HFF-Myc (cell line): Measurements from ENCODE around the gene PLSCR1.
A peak's percentile ranks its signal among the peaks of the same experiment; 100 is the strongest.

ENCODE experiments used
- DNase-seq: peaks from one replicate; pipeline ENCODE4 v3.0.0-alpha.2; 2011; ENCODE audit warnings: low read depth; ENCODE audit errors: extremely low read depth
- H3K4me3 ChIP-seq: replicated peaks from 2 replicates; pipeline ENCODE4 v1.5.1; 2011; ENCODE audit warnings: low read depth, mild to moderate bottlenecking, control low read depth, low read length
- TF ChIP-seq, protein P1 (sequence below): IDR thresholded peaks from 2 replicates; pipeline ENCODE4 v1.5.1; 2012; ENCODE audit warnings: mild to moderate bottlenecking, low read depth, low read length, control low read depth; ENCODE audit errors: missing control alignments

The PLSCR1 gene, protein sequence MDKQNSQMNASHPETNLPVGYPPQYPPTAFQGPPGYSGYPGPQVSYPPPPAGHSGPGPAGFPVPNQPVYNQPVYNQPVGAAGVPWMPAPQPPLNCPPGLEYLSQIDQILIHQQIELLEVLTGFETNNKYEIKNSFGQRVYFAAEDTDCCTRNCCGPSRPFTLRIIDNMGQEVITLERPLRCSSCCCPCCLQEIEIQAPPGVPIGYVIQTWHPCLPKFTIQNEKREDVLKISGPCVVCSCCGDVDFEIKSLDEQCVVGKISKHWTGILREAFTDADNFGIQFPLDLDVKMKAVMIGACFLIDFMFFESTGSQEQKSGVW

DNA sequence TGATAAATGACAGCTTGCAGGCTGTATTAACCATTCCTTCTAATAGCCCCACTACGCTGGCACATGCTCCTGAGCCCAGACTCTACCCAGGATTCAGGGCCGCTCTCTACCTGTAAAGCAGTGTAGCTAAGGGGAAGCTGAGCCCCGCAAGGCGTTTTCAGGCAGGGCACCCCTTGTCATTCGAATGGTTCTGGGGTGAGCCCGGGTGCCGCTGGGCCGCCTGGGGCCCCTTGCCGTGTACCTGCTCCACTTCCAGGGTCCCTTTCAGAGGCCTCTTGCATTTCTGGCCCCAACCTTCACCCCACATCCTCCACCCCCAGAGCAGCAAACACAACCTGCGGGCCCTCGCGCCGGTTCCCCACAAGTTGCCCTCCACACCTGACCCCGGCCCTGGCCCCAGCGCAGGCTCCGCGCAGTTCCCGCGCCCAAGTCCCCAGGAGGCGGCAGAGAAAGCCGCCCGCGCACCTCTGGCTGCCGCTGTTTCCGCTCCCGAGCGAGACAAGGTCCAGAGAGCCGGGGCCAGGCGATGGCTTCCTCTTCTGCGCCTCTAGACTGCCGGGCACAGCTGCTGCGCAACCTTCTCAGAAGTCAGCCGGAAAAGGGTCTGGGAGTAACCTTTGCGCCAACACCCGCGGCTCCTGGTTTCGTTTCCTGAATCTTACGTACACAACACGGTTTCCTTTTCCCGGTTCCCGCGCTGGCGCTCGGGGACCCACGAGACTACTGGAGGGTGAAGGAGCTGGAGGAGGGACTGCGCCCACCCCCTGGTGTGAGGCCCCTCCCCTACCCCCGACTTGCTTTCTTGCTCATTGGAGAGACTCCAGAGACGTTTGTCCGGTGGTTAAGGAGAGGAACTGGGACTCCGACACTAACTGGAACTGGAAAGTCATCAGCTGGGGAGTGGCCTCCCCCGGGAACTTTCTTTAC lies at the start of gene PLSCR1:
PLSCR1 (minus strand) TSS at position 606 of the 927 bp plus-strand sequence. CDS start 8,055 bp downstream, outside the sequence.
- H3K4me3 ChIP-seq: peak within 1 kb of the TSS; percentile 83
- TF ChIP-seq, protein P1, sequence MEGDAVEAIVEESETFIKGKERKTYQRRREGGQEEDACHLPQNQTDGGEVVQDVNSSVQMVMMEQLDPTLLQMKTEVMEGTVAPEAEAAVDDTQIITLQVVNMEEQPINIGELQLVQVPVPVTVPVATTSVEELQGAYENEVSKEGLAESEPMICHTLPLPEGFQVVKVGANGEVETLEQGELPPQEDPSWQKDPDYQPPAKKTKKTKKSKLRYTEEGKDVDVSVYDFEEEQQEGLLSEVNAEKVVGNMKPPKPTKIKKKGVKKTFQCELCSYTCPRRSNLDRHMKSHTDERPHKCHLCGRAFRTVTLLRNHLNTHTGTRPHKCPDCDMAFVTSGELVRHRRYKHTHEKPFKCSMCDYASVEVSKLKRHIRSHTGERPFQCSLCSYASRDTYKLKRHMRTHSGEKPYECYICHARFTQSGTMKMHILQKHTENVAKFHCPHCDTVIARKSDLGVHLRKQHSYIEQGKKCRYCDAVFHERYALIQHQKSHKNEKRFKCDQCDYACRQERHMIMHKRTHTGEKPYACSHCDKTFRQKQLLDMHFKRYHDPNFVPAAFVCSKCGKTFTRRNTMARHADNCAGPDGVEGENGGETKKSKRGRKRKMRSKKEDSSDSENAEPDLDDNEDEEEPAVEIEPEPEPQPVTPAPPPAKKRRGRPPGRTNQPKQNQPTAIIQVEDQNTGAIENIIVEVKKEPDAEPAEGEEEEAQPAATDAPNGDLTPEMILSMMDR: no peak
- DNase-seq: peak; percentile 82

DNA sequence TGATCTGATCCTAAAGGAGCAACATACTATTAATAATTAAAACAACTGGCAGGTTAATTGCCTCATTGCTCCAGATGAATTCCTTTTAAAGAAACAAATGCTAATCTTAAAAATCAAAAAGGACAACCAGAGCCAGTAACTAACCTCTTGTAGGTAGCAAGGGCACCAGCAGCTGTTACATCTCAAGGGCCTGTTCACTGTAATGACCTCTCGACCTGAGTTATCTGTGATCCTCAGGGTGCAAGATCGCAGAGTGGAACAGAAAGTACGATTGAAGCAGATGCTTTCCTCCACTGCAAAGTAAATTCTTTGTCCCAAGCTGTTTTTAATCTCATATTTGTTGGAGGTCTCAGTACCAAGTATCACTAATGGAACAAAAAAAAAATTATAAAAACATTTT lies 49.4 kb upstream of the PLSCR1 start:
- TF ChIP-seq, protein P1: no peak
- no peak for DNase-seq
- no peak overlapping the region for H3K4me3 ChIP-seq

DNA sequence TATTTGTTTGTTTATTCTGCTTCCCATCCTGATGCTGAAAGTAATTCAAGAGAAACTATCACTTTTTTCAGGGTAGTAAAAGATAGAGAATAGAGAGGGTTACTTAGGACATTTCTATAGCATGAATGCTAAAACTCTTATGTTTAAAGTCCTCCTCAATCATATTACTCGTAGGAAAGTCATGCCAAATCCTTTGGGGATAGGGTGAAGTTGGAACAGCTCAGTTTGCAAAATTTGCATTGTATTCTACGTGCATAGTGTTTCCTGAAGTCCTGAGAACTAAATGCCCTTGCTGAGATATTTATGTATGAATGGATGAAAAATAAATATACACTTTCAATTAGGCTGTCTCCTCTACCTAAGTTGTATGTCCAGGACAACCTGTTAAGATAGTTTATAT lies 46.1 kb upstream of the PLSCR1 start:
- TF ChIP-seq, protein P1: no peak
- no peak overlapping the region for H3K4me3 ChIP-seq
- DNase-seq: no peak

DNA sequence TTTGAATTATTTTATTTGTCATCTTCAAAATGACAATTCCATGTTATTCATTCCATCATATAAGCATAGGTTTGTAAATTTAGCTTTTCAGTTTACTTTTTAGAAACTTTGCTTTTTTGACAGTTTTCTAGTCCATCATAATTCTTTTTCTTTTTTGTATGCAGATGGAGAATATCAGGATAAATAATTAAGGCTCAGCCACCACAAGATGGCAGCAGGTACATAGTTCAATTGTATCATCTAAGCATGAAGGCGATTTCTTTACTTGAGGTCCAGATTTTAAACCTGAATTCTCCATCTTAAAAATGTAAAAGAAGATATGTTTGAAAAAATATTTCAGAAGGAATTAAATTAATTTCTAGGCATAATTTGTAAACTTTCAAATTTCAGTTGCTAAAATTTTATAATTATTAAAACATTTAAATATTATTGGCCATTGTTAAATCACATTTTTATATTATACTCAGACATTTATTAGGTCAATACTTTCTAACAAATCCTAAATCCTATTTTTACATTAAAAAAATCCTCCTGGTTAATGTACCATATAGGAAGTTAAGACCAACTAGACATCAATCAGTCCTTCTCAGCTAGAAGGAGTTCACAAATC lies 45.6 kb upstream of the PLSCR1 start:
- TF ChIP-seq, protein P1: peak; percentile 46
- no peak for DNase-seq
- no peak overlapping the region for H3K4me3 ChIP-seq

DNA sequence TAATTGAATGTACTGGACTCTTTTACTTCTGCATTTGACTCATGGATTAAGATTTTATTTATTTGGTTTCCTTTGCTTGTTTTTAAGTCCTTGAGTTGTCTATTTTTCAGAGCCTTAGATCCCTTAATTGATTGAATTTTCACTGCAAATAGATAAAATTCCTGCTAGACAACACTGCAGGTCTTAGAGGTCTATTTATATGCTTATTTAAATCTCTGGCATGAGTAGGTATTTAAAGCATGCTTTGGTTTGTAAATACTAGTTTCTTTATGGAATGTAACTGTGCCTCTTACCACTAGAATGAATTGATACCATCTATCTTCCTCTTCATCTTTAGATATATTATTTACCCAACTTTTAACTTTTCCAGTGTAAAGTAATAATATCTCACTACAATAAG lies 40.7 kb upstream of the PLSCR1 start:
- TF ChIP-seq, protein P1: no peak
- H3K4me3 ChIP-seq: no peak overlapping the region
- no peak for DNase-seq

DNA sequence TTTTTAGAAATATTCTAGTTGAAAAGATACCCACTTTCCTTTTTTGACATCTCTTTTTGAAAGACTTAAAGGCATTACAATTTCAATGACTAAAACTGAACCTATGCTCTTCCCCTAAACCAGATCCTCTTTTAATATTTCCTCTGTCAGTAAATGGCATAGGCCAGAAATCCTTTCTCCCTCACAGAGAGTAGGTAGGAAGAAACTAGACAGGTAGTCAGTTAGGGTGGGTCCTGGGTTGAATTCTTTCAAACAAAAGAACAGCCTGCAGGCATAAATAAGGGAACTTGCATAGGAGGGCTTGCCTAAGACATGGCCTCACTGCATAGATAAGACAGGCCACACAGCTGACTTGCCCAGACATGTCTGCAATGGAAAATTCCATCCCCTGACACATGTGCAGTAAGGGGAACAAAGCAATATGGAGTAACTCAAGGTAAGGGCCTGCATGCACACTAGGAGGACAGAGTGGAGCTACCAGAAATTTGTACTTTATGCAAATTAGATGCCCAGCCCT lies 37.6 kb upstream of the PLSCR1 start:
- DNase-seq: no peak
- TF ChIP-seq, protein P1: no peak
- H3K4me3 ChIP-seq: no peak overlapping the region
